HepG2 (cell line): ENCODE measurements around the gene IGF1.

Experiments
- ARNTL ChIP-seq: sonication (generic); formaldehyde crosslinking; IDR thresholded peaks from 2 replicates; pipeline ENCODE4 v1.4.0; 2020; ENCODE audit warnings: mild to moderate bottlenecking, missing genetic modification reagents
- CC2D1A ChIP-seq: sonication (generic); formaldehyde crosslinking; IDR thresholded peaks from 2 replicates; pipeline ENCODE4 v1.8.1; 2023; ENCODE audit warnings: mild to moderate bottlenecking, missing genetic modification reagents
- CEBPB ChIP-seq: IDR thresholded peaks from 2 replicates; pipeline ENCODE4 v1.6.1; 2011; ENCODE audit warnings: low read depth, low read length, improper control_type of control experiment, borderline replicate concordance
- GABPB1 ChIP-seq: IDR thresholded peaks from 2 replicates; pipeline ENCODE4 v1.6.1; 2016; ENCODE audit warnings: mild to moderate bottlenecking, missing genetic modification reagents, moderate library complexity, missing compliant biosample characterization
- NFRKB ChIP-seq: fragments of 450-650 bp; IDR thresholded peaks from 2 replicates; pipeline ENCODE4 v1.6.1; 2017
- PCBP2 ChIP-seq: fragments of 200-400 bp; formaldehyde crosslinking; optimal IDR thresholded peaks from 2 replicates; pipeline ENCODE3; 2018; ENCODE audit warnings: low read length, low read depth; ENCODE audit not compliant: poor library complexity, severe bottlenecking
- ZNF768 ChIP-seq: sonication (generic); formaldehyde crosslinking; IDR thresholded peaks from 2 replicates; pipeline ENCODE4 v1.4.0; 2020; ENCODE audit warnings: missing genetic modification reagents
- TF ChIP-seq, protein P1 (sequence below), 2 experiments: sonication (generic) in 1 of 2; formaldehyde crosslinking in 1 of 2; IDR thresholded peaks; 2 replicates each; pipeline versions ENCODE4 v1.4.0 to v1.6.1; 2018 to 2020; ENCODE audit warnings: missing genetic modification reagents in 2 of 2, borderline replicate concordance in 1 of 2, low read depth in 1 of 2, mild to moderate bottlenecking in 1 of 2, missing biosample characterization in 1 of 2
- TF ChIP-seq, protein P2 (sequence below): sonication (generic); formaldehyde crosslinking; IDR thresholded peaks from 2 replicates; pipeline ENCODE4 v1.4.0; 2020; ENCODE audit warnings: missing genetic modification reagents, mild to moderate bottlenecking, borderline replicate concordance

DNA sequence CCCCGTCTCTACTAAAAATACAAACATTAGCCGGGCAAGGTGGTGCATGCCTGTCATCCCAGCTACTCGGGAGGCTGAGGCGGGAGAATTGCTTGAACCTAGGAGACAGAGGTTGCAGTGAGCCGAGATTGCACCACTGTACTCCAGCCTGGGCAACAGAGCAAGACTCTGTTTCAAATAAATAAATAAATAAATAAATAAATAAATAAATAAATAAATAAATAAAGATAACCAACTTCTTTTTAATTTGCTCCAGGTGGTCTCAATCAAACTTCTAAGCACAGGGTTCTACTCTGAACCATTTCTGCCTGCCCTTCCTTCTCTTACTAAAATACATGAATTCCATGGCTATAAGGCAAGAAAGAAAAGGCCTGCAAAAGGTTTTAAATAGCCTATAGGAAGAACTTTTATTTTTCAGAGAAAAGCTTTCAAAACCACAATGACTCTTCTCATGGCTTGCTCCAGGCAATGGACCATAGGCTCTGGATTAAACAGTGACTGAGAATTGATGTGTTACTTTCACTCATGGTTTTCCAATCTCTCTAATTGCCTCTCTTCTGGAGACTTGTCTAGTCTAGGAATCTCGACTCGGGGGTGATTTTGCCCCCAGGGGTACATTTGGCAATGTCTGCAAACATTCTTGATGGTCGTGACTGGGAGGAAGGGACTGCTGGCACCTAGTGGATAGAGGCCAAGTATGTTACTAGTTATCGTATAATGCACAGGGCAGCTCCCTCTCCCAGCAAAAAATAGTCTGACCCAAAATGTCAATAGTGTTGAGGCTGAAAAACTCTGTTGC is 14.4 kb downstream of the IGF1 start:
- no peak for TF ChIP-seq CEBPB
- TF ChIP-seq ARNTL (CRISPR knock-in tag) = no peak
- TF ChIP-seq NFRKB = no peak
- no peak for TF ChIP-seq CC2D1A
- TF ChIP-seq GABPB1 (CRISPR knock-in tag) = no peak
- TF ChIP-seq, protein P1, sequence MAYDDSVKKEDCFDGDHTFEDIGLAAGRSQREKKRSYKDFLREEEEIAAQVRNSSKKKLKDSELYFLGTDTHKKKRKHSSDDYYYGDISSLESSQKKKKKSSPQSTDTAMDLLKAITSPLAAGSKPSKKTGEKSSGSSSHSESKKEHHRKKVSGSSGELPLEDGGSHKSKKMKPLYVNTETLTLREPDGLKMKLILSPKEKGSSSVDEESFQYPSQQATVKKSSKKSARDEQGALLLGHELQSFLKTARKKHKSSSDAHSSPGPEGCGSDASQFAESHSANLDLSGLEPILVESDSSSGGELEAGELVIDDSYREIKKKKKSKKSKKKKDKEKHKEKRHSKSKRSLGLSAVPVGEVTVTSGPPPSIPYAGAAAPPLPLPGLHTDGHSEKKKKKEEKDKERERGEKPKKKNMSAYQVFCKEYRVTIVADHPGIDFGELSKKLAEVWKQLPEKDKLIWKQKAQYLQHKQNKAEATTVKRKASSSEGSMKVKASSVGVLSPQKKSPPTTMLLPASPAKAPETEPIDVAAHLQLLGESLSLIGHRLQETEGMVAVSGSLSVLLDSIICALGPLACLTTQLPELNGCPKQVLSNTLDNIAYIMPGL (CRISPR knock-in tag; IDR thresholded peaks at IDR 0.05; ENCODE audit: borderline replicate concordance in 1 of 2, low read depth in 1 of 2) = no peak
- TF ChIP-seq PCBP2 = no peak
- TF ChIP-seq, protein P2, sequence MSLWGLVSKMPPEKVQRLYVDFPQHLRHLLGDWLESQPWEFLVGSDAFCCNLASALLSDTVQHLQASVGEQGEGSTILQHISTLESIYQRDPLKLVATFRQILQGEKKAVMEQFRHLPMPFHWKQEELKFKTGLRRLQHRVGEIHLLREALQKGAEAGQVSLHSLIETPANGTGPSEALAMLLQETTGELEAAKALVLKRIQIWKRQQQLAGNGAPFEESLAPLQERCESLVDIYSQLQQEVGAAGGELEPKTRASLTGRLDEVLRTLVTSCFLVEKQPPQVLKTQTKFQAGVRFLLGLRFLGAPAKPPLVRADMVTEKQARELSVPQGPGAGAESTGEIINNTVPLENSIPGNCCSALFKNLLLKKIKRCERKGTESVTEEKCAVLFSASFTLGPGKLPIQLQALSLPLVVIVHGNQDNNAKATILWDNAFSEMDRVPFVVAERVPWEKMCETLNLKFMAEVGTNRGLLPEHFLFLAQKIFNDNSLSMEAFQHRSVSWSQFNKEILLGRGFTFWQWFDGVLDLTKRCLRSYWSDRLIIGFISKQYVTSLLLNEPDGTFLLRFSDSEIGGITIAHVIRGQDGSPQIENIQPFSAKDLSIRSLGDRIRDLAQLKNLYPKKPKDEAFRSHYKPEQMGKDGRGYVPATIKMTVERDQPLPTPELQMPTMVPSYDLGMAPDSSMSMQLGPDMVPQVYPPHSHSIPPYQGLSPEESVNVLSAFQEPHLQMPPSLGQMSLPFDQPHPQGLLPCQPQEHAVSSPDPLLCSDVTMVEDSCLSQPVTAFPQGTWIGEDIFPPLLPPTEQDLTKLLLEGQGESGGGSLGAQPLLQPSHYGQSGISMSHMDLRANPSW (CRISPR knock-in tag) = no peak
- TF ChIP-seq ZNF768 (CRISPR knock-in tag) = no peak
